A549 (cell line): Measurements from ENCODE around the gene PRKG1. TPM values are rescaled to one million over a fixed set of nuclear protein-coding genes. Genes with fewer than 3 reads are reported as not detected.

Source experiments
- ATAC-seq, 2 experiments: fragments of 200-7000 bp in 1 of 2; fragments of >200 bp in 1 of 2; cut with Nextera tagmentation in 1 of 2; cut with Tn5 transposase in 1 of 2; 3 replicates each; pipeline versions ENCODE4 v1.8.0 to v1.9.1; 2018 to 2020; ENCODE audit warnings: mild to moderate bottlenecking in 1 of 2, moderate library complexity in 1 of 2
- CTCF ChIA-PET: fragments of 300-600 bp; sonication (Branson Sonifier 250); formaldehyde crosslinking; extraction: SDS; loops from one replicate; lab custom pipeline; 2021; ENCODE audit warnings: antibody characterized with exemption, inconsistent platforms; lab: Yijun Ruan, JAX
- POLR2A ChIA-PET: fragments of 350-600 bp; formaldehyde crosslinking; extraction: SDS; loops from one replicate; lab custom pipeline; 2021; ENCODE audit warnings: antibody characterized with exemption, inconsistent platforms; lab: Yijun Ruan, JAX
- DNase-seq, 2 experiments: peaks; one replicate each; pipeline versions ENCODE4 v3.0.0 to v3.0.0-alpha.2; 2011 to 2016; ENCODE audit warnings: low read depth in 1 of 2, low spot score in 1 of 2
- FAIRE-seq: peaks from 2 replicates; lab custom pipeline; 2011; peaks lifted over from hg19 to GRCh38; lab: Jason Lieb, UNC
- H3K27ac ChIP-seq, 2 experiments: fragments of >200 bp; sonication (Bioruptor Twin); formaldehyde crosslinking; 3 replicates each; pipeline ENCODE4 v1.5.1; 2016 to 2017
- H3K4me1 ChIP-seq: fragments of >200 bp; sonication (Bioruptor Twin); formaldehyde crosslinking; 3 replicates; pipeline ENCODE4 v1.6.1; 2016
- H3K4me2 ChIP-seq: fragments of >200 bp; sonication (Bioruptor Twin); formaldehyde crosslinking; 3 replicates; pipeline ENCODE4 v1.6.1; 2016
- H3K4me3 ChIP-seq: fragments of >200 bp; sonication (Bioruptor Twin); formaldehyde crosslinking; 3 replicates; pipeline ENCODE4 v1.5.1; 2016
- H3K9me3 ChIP-seq: fragments of >200 bp; sonication (Bioruptor Twin); formaldehyde crosslinking; 3 replicates; pipeline ENCODE4 v1.6.1; 2016
- BHLHE40 ChIP-seq: IDR thresholded peaks from 2 replicates; pipeline ENCODE4 v1.6.1; 2012; ENCODE audit warnings: low read depth, low read length, inconsistent platforms
- CBX8 ChIP-seq: fragments of 200-600 bp; sonication (generic); IDR thresholded peaks from 2 replicates; pipeline ENCODE4 v1.6.1; 2016
- E2F6 ChIP-seq: IDR thresholded peaks from 2 replicates; pipeline ENCODE4 v1.6.1; 2012; ENCODE audit warnings: low read depth, borderline replicate concordance
- ELK1 ChIP-seq: fragments of 150-350 bp; IDR thresholded peaks from 2 replicates; pipeline ENCODE4 v1.6.1; 2014; ENCODE audit warnings: low read depth, mild to moderate bottlenecking, low read length
- ESRRA ChIP-seq: fragments of 150-350 bp; IDR thresholded peaks from 2 replicates; pipeline ENCODE4 v1.6.1; 2014; ENCODE audit warnings: mild to moderate bottlenecking, low read length, borderline replicate concordance
- FOXS1 ChIP-seq: fragments of 250-450 bp; sonication (Bioruptor Pico); IDR thresholded peaks from 2 replicates; pipeline ENCODE4 v1.5.0; 2020; ENCODE audit warnings: mild to moderate bottlenecking, moderate library complexity
- GATA3 ChIP-seq: IDR thresholded peaks from 2 replicates; pipeline ENCODE4 v1.6.1; 2012; ENCODE audit warnings: borderline replicate concordance
- HDAC2 ChIP-seq: fragments of 200-600 bp; sonication (generic); IDR thresholded peaks from 2 replicates; pipeline ENCODE4 v1.6.1; 2016
- HMGXB4 ChIP-seq: fragments of 250-450 bp; sonication (Bioruptor Pico); IDR thresholded peaks from 2 replicates; pipeline ENCODE4 v1.5.0; 2021; ENCODE audit warnings: mild to moderate bottlenecking, moderate library complexity, borderline replicate concordance
- JUNB ChIP-seq: fragments of >200 bp; sonication (Bioruptor Twin); formaldehyde crosslinking; IDR thresholded peaks from 2 replicates; pipeline ENCODE4 v1.6.1; 2016
- KDM1A ChIP-seq: fragments of 200-600 bp; sonication (generic); IDR thresholded peaks from 2 replicates; pipeline ENCODE4 v1.6.1; 2016; ENCODE audit warnings: low read depth, mild to moderate bottlenecking
- MAZ ChIP-seq: fragments of 150-350 bp; IDR thresholded peaks from 2 replicates; pipeline ENCODE4 v1.6.1; 2014; ENCODE audit warnings: antibody characterized with exemption, low read depth, low read length, borderline replicate concordance
- MYC ChIP-seq: IDR thresholded peaks from 2 replicates; pipeline ENCODE4 v1.6.1; 2012; ENCODE audit warnings: mild to moderate bottlenecking, inconsistent platforms, low read length, improper control_type of control experiment, borderline replicate concordance
- NPAS2 ChIP-seq: fragments of 250-450 bp; sonication (Bioruptor Pico); IDR thresholded peaks from 2 replicates; pipeline ENCODE4 v1.8.0; 2022; ENCODE audit warnings: mild to moderate bottlenecking, moderate library complexity, borderline replicate concordance
- PBX3 ChIP-seq: IDR thresholded peaks from 2 replicates; pipeline ENCODE4 v1.6.1; 2012
- POLR2A ChIP-seq: IDR thresholded peaks from 2 replicates; pipeline ENCODE4 v1.6.1; 2012; ENCODE audit warnings: mild to moderate bottlenecking, low read length
- REST ChIP-seq: fragments of 200-600 bp; sonication (generic); IDR thresholded peaks from 2 replicates; pipeline ENCODE4 v1.6.1; 2016; ENCODE audit warnings: antibody characterized with exemption, mild to moderate bottlenecking, moderate library complexity
- SMC3 ChIP-seq: fragments of >200 bp; sonication (Bioruptor Twin); formaldehyde crosslinking; IDR thresholded peaks from 3 replicates; pipeline ENCODE4 v1.6.1; 2018; ENCODE audit warnings: inconsistent platforms
- SREBF2 ChIP-seq: fragments of 450-650 bp; IDR thresholded peaks from 2 replicates; pipeline ENCODE4 v1.6.1; 2014; ENCODE audit warnings: mild to moderate bottlenecking, moderate library complexity
- TFCP2L1 ChIP-seq: fragments of 250-450 bp; sonication (Bioruptor Pico); IDR thresholded peaks from 2 replicates; pipeline ENCODE4 v1.5.0; 2021; ENCODE audit warnings: mild to moderate bottlenecking
- TP53 ChIP-seq: fragments of 250-450 bp; sonication (Bioruptor Pico); IDR thresholded peaks from 2 replicates; pipeline ENCODE4 v1.5.0; 2021; ENCODE audit warnings: mild to moderate bottlenecking, moderate library complexity
- ZFP36 ChIP-seq: fragments of 450-650 bp; IDR thresholded peaks from 2 replicates; pipeline ENCODE4 v1.6.1; 2014; ENCODE audit warnings: borderline replicate concordance; ENCODE audit not compliant: partially characterized antibody
- WGBS: methylation state at CpG from one replicate; pipeline ENCODE4 v1.1.6; 2017; ENCODE audit errors: missing lambda C conversion rate; 5-methylcytosine and 5-hydroxymethylcytosine counted together
- polyA plus RNA-seq, 4 experiments: library from polyadenylated mRNA; depleted of rRNA in 3 of 4; stranded (reverse); fragments of >200 nt; fragmentation: RNase III in 1 of 4; extraction: RNeasy Plus Mini Kit Qiagen cat#74134 plus additional on column Dnase treatment in 1 of 4; gene quantifications; 2 replicates in 3 of 4; 3 replicates in 1 of 4; pipeline ENCODE4 v1.2.3, GENCODE V29; 2011 to 2017
- TF ChIP-seq, protein P1 (sequence below): fragments of 250-450 bp; sonication (Bioruptor Pico); IDR thresholded peaks from 2 replicates; pipeline ENCODE4 v1.5.0; 2020; ENCODE audit warnings: low read depth, mild to moderate bottlenecking, moderate library complexity

The PRKG1 gene
- polyA plus RNA-seq, 2 of the 4 experiments (the other 2 are of a cell fraction): not detected

DNA sequence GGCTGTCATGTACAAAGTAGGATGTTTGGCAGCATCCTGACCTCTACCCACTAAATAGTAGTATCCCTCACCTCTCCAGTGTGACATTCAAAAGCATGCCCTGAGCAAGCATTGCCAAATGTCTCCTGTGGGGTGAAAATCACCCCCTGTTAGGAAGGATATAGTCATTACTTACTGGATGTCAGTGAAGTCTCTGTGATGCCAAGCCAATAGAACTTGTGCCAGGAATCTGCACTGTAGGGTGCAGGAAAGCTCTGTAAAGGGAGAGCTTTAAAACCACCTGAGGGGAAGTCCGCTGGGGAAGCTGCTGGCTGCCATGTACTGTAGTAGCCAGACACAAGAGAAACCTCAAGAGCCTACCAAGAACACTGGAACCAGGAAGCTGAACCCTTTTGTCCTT lies 1069.1 kb downstream of the PRKG1 start (continued):
- no peak for TF ChIP-seq TP53 (CRISPR knock-in tag)
- no peak for TF ChIP-seq BHLHE40
- TF ChIP-seq JUNB: no peak
- TF ChIP-seq E2F6: no peak
- TF ChIP-seq GATA3: no peak
- no peak for TF ChIP-seq SMC3
- TF ChIP-seq ESRRA: no peak

DNA sequence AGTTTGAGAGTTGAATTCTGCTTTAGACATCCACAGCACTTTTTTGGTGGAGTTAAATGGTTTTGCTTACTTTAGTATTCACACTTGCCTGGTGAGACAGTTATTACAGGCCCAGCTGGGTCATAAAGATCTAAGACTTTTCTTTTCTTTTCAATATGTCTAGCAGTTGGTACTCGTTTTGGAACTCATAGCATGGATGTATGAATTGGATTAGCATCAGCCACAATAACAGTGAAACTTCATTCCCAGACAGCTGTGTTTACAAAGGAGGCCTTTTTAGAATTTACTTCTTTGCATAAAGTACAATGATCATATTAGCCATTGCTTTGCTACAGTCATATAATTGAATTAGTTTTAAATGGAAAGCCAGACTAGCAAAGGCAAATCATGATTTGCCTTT lies 1071.3 kb downstream of the PRKG1 start:
- H3K27ac ChIP-seq: no peak overlapping the region
- H3K4me3 ChIP-seq: no peak overlapping the region
- POLR2A ChIA-PET: no interaction called here
- no peak for DNase-seq
- H3K4me1 ChIP-seq: no peaks in the 10 kb centered on the region; the same call in 2 of the 3 replicates
- H3K9me3 ChIP-seq: no peaks in the 10 kb centered on the region
- no peak for ATAC-seq
- TF ChIP-seq ZFP36 (no peak), POLR2A (no peak), MYC (no peak), FOXS1 (CRISPR knock-in tag) (no peak), HMGXB4 (CRISPR knock-in tag) (no peak), SREBF2 (no peak)
- H3K4me2 ChIP-seq: no peak overlapping the region
- 3% methylated on average over 1 of the region's 1 CpG for WGBS
- FAIRE-seq: no peak
- CTCF ChIA-PET: interaction anchor here (0.9 kb wide), 1 partner anchor 635 kb away, joined by 3 read pairs; no protein-coding TSS in a partner anchor

- Histone ChIP-seq H3K9me3 (no peaks in the 10 kb centered on the region), H3K4me1 (no peaks in the 10 kb centered on the region; the same call in 2 of the 3 replicates), H3K27ac (no peak overlapping the region), H3K4me3 (no peak overlapping the region), H3K4me2 (no peak overlapping the region)
- FAIRE-seq (no peak), ATAC-seq (no peak), DNase-seq (peak in 1 of 2 experiments; percentile 4)
- ChIA-PET POLR2A (no interaction called here), CTCF (interaction anchor here (0.6 to 0.9 kb wide), 3 partner anchors 634 to 1128 kb away, joined by 3 read pairs; no protein-coding TSS in a partner anchor)
- TF ChIP-seq CBX8: no peak
- TF ChIP-seq JUNB: no peak
- no peak for TF ChIP-seq E2F6
- WGBS: 10% methylated on average over 2 of the region's 2 CpGs
Measured at GRCh38 chr10:52146766-52147165, 1072.5 kb downstream of the PRKG1 start.

DNA sequence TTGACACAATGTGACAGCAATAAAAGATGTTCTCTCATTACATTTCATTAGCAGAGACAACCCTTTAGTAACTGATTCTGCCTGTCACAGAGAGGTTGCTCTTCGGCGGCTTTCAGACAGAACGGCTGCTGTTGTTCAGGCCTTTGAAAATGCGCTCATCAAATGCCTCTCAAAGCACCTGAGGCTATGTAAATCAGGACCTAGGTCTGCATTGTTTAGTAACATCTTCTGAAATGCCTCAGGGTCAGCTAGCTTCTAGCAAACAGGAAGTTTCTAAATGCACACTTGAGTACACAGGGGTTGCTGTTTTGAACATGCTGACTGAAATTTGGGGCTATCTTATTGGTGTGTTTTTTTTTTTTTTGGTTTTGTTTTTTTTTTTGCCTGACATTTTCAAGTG lies 1096.5 kb downstream of the PRKG1 start:
- ChIA-PET CTCF (no interaction called here), POLR2A (no interaction called here)
- Histone ChIP-seq H3K4me3 (no peak overlapping the region), H3K4me2 (no peak overlapping the region), H3K9me3 (no peaks in the 10 kb centered on the region), H3K4me1 (no peaks in the 10 kb centered on the region), H3K27ac (no peak overlapping the region)
- FAIRE-seq (no peak), DNase-seq (no peak), ATAC-seq (no peak)
- whole genome bisulfite sequencing: 81% methylated on average over 4 of the region's 4 CpGs
- TF ChIP-seq SREBF2 (no peak), TFCP2L1 (no peak), SMC3 (no peak), MAZ (no peak), KDM1A (no peak), HDAC2 (no peak), TP53 (CRISPR knock-in tag) (no peak), REST (no peak), ELK1 (no peak), NPAS2 (CRISPR knock-in tag) (no peak), PBX3 (no peak)
- TF ChIP-seq, protein P1, sequence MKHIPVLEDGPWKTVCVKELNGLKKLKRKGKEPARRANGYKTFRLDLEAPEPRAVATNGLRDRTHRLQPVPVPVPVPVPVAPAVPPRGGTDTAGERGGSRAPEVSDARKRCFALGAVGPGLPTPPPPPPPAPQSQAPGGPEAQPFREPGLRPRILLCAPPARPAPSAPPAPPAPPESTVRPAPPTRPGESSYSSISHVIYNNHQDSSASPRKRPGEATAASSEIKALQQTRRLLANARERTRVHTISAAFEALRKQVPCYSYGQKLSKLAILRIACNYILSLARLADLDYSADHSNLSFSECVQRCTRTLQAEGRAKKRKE (CRISPR knock-in tag): no peak
